Osteoblast (primary cell): ENCODE results near the gene SLC44A4. TPM values are rescaled to one million over a fixed set of nuclear protein-coding genes. Genes with fewer than 3 reads are reported as not detected.

Source experiments
- DNase-seq: peaks from one replicate; pipeline ENCODE4 v3.0.0; 2011; ENCODE audit warnings: low spot score, mixed read lengths; ENCODE audit not compliant: insufficient read length; ENCODE audit errors: missing footprints
- H2AFZ ChIP-seq: 2 replicates; pipeline ENCODE4 v1.6.0; 2011; ENCODE audit warnings: mild to moderate bottlenecking, low read length
- H3K27ac ChIP-seq: 2 replicates; pipeline ENCODE4 v1.5.1; 2011; ENCODE audit warnings: mild to moderate bottlenecking, low read depth, low read length, moderate library complexity
- H3K27me3 ChIP-seq: 2 replicates; pipeline ENCODE4 v1.6.0; 2012; ENCODE audit warnings: mild to moderate bottlenecking, control low read depth, inconsistent platforms, low read length, moderate library complexity; ENCODE audit not compliant: insufficient read depth
- H3K36me3 ChIP-seq: 2 replicates; pipeline ENCODE4 v1.5.1; 2011; ENCODE audit warnings: mild to moderate bottlenecking, low read length, control low read depth, moderate library complexity; ENCODE audit not compliant: insufficient read depth
- H3K4me1 ChIP-seq: 2 replicates; pipeline ENCODE4 v1.5.1; 2011; ENCODE audit warnings: mild to moderate bottlenecking, low read length, control low read depth, moderate library complexity; ENCODE audit not compliant: insufficient read depth
- H3K4me2 ChIP-seq: 2 replicates; pipeline ENCODE4 v1.6.0; 2011; ENCODE audit warnings: mild to moderate bottlenecking, low read length; ENCODE audit not compliant: insufficient read depth
- H3K4me3 ChIP-seq: fragments of 200-600 bp; sonication (generic); 3 replicates; pipeline ENCODE4 v1.5.1; 2012; ENCODE audit warnings: mild to moderate bottlenecking, low read length, inconsistent platforms; ENCODE audit not compliant: insufficient read depth
- H3K79me2 ChIP-seq: 2 replicates; pipeline ENCODE4 v1.6.0; 2012; ENCODE audit warnings: mild to moderate bottlenecking, low read length, control low read depth, inconsistent platforms; ENCODE audit not compliant: insufficient read depth
- H3K9me3 ChIP-seq: 2 replicates; pipeline ENCODE4 v1.5.1; 2011; ENCODE audit warnings: low read depth, low read length, control low read depth
- H4K20me1 ChIP-seq: 2 replicates; pipeline ENCODE4 v1.6.0; 2012; ENCODE audit warnings: mild to moderate bottlenecking, low read length, control low read depth; ENCODE audit not compliant: insufficient read depth
- CTCF ChIP-seq: IDR thresholded peaks from 2 replicates; pipeline ENCODE4 v1.5.1; 2011; ENCODE audit warnings: mild to moderate bottlenecking, low read depth, low read length, moderate library complexity; ENCODE audit errors: extremely low read depth
- total RNA-seq: library from RNA; depleted of rRNA; stranded (reverse); fragments of >200 nt; gene quantifications from 2 replicates; pipeline ENCODE4 v1.2.3, GENCODE V29; 2012

The SLC44A4 gene
- total RNA-seq, 1 donor, result not detected

- DNase-seq, result peak; percentile 86
- H4K20me1 ChIP-seq, result no peaks in the 10 kb centered on the region
- no peak overlapping the region for H3K4me2 ChIP-seq
- H3K4me1 ChIP-seq, result no peaks in the 10 kb centered on the region
- no peaks in the 10 kb centered on the region for H3K9me3 ChIP-seq
- no peaks in the 10 kb centered on the region for H3K79me2 ChIP-seq
- no peak overlapping the region for H3K27ac ChIP-seq
- H3K36me3 ChIP-seq, result peaks cover 70% of the 10 kb centered on the region
- no peaks in the 10 kb centered on the region for H3K27me3 ChIP-seq
- no peak for TF ChIP-seq CTCF
- H2AFZ ChIP-seq, result no peak overlapping the region
- no peak overlapping the region for H3K4me3 ChIP-seq
These were observed 8.6 kb upstream of the SLC44A4 start for GRCh38 chr6:31887173-31888007.

- Histone ChIP-seq H3K27me3 (no peaks in the 10 kb centered on the region), H3K4me3 (no peak overlapping the region), H3K9me3 (no peaks in the 10 kb centered on the region), H3K36me3 (peaks cover 65% of the 10 kb centered on the region), H3K4me2 (no peak overlapping the region), H2AFZ (no peak overlapping the region), H3K79me2 (no peaks in the 10 kb centered on the region), H3K4me1 (no peaks in the 10 kb centered on the region), H3K27ac (no peak overlapping the region), H4K20me1 (no peaks in the 10 kb centered on the region)
- DNase-seq, result peak; percentile 11
- no peak for TF ChIP-seq CTCF
These were observed 7.8 kb upstream of the SLC44A4 start for GRCh38 chr6:31886541-31886991.

GRCh38 chr6:31884528-31885035, 5.8 kb upstream of the SLC44A4 start:
- no peak overlapping the region for H3K27ac ChIP-seq
- no peaks in the 10 kb centered on the region for H3K9me3 ChIP-seq
- no peak overlapping the region for H3K4me3 ChIP-seq
- H2AFZ ChIP-seq, result no peak overlapping the region
- DNase-seq, result peak; percentile 71
- H3K36me3 ChIP-seq, result peaks cover 75% of the 10 kb centered on the region
- no peaks in the 10 kb centered on the region for H3K4me1 ChIP-seq
- no peak for TF ChIP-seq CTCF
- H3K4me2 ChIP-seq, result no peak overlapping the region
- H4K20me1 ChIP-seq, result no peaks in the 10 kb centered on the region
- no peaks in the 10 kb centered on the region for H3K27me3 ChIP-seq
- no peaks in the 10 kb centered on the region for H3K79me2 ChIP-seq

GRCh38 chr6:31883676-31884075, 4.9 kb upstream of the SLC44A4 start:
- H3K4me1 ChIP-seq, result no peaks in the 10 kb centered on the region
- H3K9me3 ChIP-seq, result no peaks in the 10 kb centered on the region
- H2AFZ ChIP-seq, result no peak overlapping the region
- H3K4me2 ChIP-seq, result no peak overlapping the region
- TF ChIP-seq CTCF, result no peak
- no peak overlapping the region for H3K4me3 ChIP-seq
- no peaks in the 10 kb centered on the region for H3K27me3 ChIP-seq
- no peak overlapping the region for H3K27ac ChIP-seq
- no peaks in the 10 kb centered on the region for H3K79me2 ChIP-seq
- H4K20me1 ChIP-seq, result no peaks in the 10 kb centered on the region
- DNase-seq, result peak; percentile 25
- peaks cover 69% of the 10 kb centered on the region for H3K36me3 ChIP-seq
